OCI-LY3 (cell line): ENCODE results near the gene NID1.

ENCODE experiments used
- H2AFZ ChIP-seq: fragments of 200-600, 300-600 bp; shearing (Covaris generic); 2 replicates; pipeline ENCODE4 v1.6.0; 2014; ENCODE audit warnings: antibody characterized with exemption, low read depth, low read length
- H3K27ac ChIP-seq: fragments of 200-600, 300-600 bp; sonication (generic); 2 replicates; pipeline ENCODE4 v1.5.1; 2014; ENCODE audit warnings: mild to moderate bottlenecking, low read length, moderate library complexity, mixed read lengths
- H3K27me3 ChIP-seq: fragments of 200-600, 300-600 bp; sonication (generic); 2 replicates; pipeline ENCODE4 v1.6.1; 2014; ENCODE audit warnings: low read depth, low read length, mixed read lengths
- H3K36me3 ChIP-seq: fragments of 200-600, 300-600 bp; sonication (generic); replicated peaks from 2 replicates; pipeline ENCODE3; 2014; ENCODE audit warnings: low read depth, low read length, mixed read lengths
- H3K4me1 ChIP-seq: fragments of 300-600, 200-600 bp; sonication (generic); 2 replicates; pipeline ENCODE4 v1.6.1; 2014; ENCODE audit warnings: low read length, mixed read lengths
- H3K4me2 ChIP-seq: fragments of 200-600, 300-600 bp; sonication (generic); 2 replicates; pipeline ENCODE4 v1.6.1; 2014; ENCODE audit warnings: low read length, mixed read lengths
- H3K4me3 ChIP-seq: fragments of 300-600, 200-600 bp; sonication (generic); 2 replicates; pipeline ENCODE4 v1.5.1; 2014; ENCODE audit warnings: antibody characterized with exemption, mild to moderate bottlenecking, low read length, moderate library complexity
- H3K79me2 ChIP-seq: fragments of 300-600, 200-600 bp; shearing (Covaris generic); 2 replicates; pipeline ENCODE4 v1.6.1; 2014; ENCODE audit warnings: mild to moderate bottlenecking, low read length, mixed read lengths
- H3K9ac ChIP-seq: fragments of 300-600, 200-600 bp; shearing (Covaris generic); 2 replicates; pipeline ENCODE4 v1.6.0; 2014; ENCODE audit warnings: mild to moderate bottlenecking, low read length, moderate library complexity
- H3K9me3 ChIP-seq: fragments of 200-600, 300-600 bp; shearing (Covaris generic); 2 replicates; pipeline ENCODE4 v1.6.1; 2014; ENCODE audit warnings: low read length, mixed read lengths; ENCODE audit not compliant: insufficient read depth
- H4K20me1 ChIP-seq: fragments of 200-600, 300-600 bp; sonication (generic); 2 replicates; pipeline ENCODE4 v1.6.1; 2016; ENCODE audit warnings: low read length, mixed read lengths; ENCODE audit not compliant: insufficient read depth
- CTCF ChIP-seq: fragments of 200-600, 300-600 bp; sonication (generic); IDR thresholded peaks from 2 replicates; pipeline ENCODE4 v1.5.1; 2014; ENCODE audit warnings: antibody characterized with exemption, low read length, low read depth
- EZH2phosphoT487 ChIP-seq: fragments of 200-600 bp; shearing (Covaris generic); IDR thresholded peaks from 2 replicates; pipeline ENCODE4 v1.6.1; 2018; ENCODE audit warnings: antibody characterized with exemption, mixed run types, low read depth

NID1 gene

DNA sequence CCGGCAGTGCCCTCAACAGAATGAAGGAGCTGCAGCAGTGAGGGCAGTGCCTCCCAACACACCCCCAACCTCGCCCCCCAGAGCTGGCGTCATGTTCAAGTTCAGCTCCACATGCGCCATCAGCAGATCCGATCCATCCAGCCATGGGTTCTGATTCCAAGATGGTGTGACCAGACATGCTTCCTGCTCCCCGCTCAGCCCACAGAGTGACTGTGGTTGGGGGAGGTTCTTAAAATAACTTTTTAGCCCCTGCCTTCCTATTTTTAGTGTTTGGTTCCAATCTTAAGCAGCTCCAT lies 47.4 kb upstream of the NID1 start:
- H3K9ac ChIP-seq = no peak overlapping the region
- H3K4me1 ChIP-seq = peaks cover 3% of the 10 kb centered on the region; the same call in 1 of the 2 replicates
- H3K27ac ChIP-seq = no peak overlapping the region
- no peak overlapping the region for H3K4me3 ChIP-seq
- peaks cover 7% of the 10 kb centered on the region; the same call in 1 of the 2 replicates for H3K27me3 ChIP-seq
- H3K4me2 ChIP-seq = no peak overlapping the region
- no peaks in the 10 kb centered on the region for H3K79me2 ChIP-seq
- no peaks in the 10 kb centered on the region for H3K36me3 ChIP-seq
- H3K9me3 ChIP-seq = no peaks in the 10 kb centered on the region
- no peaks in the 10 kb centered on the region for H4K20me1 ChIP-seq
- H2AFZ ChIP-seq = no peak overlapping the region
- TF ChIP-seq EZH2phosphoT487 (no peak), CTCF (no peak)

GRCh38 chr1:236111527-236112331 lies 46.8 kb upstream of the NID1 start:
- Histone ChIP-seq H3K36me3 (no peaks in the 10 kb centered on the region), H3K27me3 (peaks cover 8% of the 10 kb centered on the region; the same call in 1 of the 2 replicates), H3K79me2 (no peaks in the 10 kb centered on the region), H3K9me3 (no peaks in the 10 kb centered on the region), H2AFZ (no peak overlapping the region), H3K4me2 (no peak overlapping the region), H3K27ac (no peak overlapping the region), H3K4me1 (peaks cover 8% of the 10 kb centered on the region), H4K20me1 (no peaks in the 10 kb centered on the region), H3K4me3 (no peak overlapping the region), H3K9ac (no peak overlapping the region)
- TF ChIP-seq EZH2phosphoT487 = no peak
- TF ChIP-seq CTCF = no peak

- no peaks in the 10 kb centered on the region for H3K79me2 ChIP-seq
- no peak for TF ChIP-seq CTCF
- TF ChIP-seq EZH2phosphoT487 = no peak
- H3K4me3 ChIP-seq = no peak overlapping the region
- H3K36me3 ChIP-seq = no peaks in the 10 kb centered on the region
- no peak overlapping the region for H3K27ac ChIP-seq
- no peak overlapping the region for H3K9ac ChIP-seq
- H3K27me3 ChIP-seq = peaks cover 8% of the 10 kb centered on the region; the same call in 1 of the 2 replicates
- no peak overlapping the region for H3K4me2 ChIP-seq
- H2AFZ ChIP-seq = no peak overlapping the region
- H3K4me1 ChIP-seq = peaks cover 17% of the 10 kb centered on the region
- H3K9me3 ChIP-seq = no peaks in the 10 kb centered on the region
- no peaks in the 10 kb centered on the region for H4K20me1 ChIP-seq
Measured at GRCh38 chr1:236110137-236110536, 45.2 kb upstream of the NID1 start.

DNA sequence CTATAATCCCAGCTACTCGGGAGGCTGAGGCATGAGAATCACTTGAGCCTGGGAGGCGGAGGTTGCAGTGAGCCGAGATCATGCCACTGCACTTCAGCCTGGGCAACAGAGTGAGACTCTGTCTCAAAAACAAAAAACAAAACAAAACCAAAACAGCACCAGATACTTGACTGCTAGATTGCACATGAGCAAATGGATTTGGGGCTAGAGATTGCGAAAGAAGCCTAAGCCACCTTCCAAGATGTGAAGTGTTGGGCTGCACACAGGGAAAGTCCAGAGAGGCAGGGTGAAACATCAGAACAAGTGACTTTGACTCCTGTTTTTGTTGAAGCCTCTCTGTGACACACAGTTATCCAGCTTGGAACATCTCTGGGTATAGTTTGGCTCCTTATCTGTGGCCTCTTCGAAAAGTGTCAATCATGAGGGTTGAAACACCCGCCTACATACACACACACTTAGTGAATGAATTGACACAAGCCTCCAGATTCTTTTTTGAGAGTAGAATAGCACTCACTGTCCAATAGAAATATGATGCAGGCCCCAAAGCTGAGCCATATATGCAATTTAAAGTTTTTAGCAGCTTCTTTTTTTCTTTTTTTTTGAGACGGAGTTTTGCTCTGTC lies 43.2 kb upstream of the NID1 start:
- H2AFZ ChIP-seq = no peak overlapping the region
- TF ChIP-seq CTCF = no peak

More for the DNA sequence above, 43.2 kb upstream of the NID1 start:
- Histone ChIP-seq H3K27ac (no peak overlapping the region), H3K27me3 (peaks cover 8% of the 10 kb centered on the region; the same call in 1 of the 2 replicates), H3K4me3 (no peak overlapping the region), H3K4me1 (peaks cover 20% of the 10 kb centered on the region), H3K9me3 (no peaks in the 10 kb centered on the region), H4K20me1 (no peaks in the 10 kb centered on the region), H3K36me3 (no peaks in the 10 kb centered on the region), H3K79me2 (no peaks in the 10 kb centered on the region), H3K9ac (no peak overlapping the region), H3K4me2 (no peak overlapping the region)
